Neural progenitor cell (in vitro differentiated cells): ENCODE data around the gene NDUFA13.

Experiments used
- EZH2 ChIP-seq: fragments of 200-600 bp; sonication (generic); IDR thresholded peaks from 2 replicates; pipeline ENCODE4 v1.6.1; 2017; ENCODE audit warnings: antibody characterized with exemption, mild to moderate bottlenecking, moderate library complexity
- EZH2phosphoT487 ChIP-seq: fragments of 200-600 bp; sonication (generic); IDR thresholded peaks from 2 replicates; pipeline ENCODE4 v1.6.1; 2017; ENCODE audit warnings: antibody characterized with exemption
- TF ChIP-seq, protein P1 (sequence below): fragments of 200-600 bp; sonication (generic); IDR thresholded peaks from 2 replicates; pipeline ENCODE4 v1.5.1; 2017; ENCODE audit warnings: antibody characterized with exemption, mild to moderate bottlenecking

DNA sequence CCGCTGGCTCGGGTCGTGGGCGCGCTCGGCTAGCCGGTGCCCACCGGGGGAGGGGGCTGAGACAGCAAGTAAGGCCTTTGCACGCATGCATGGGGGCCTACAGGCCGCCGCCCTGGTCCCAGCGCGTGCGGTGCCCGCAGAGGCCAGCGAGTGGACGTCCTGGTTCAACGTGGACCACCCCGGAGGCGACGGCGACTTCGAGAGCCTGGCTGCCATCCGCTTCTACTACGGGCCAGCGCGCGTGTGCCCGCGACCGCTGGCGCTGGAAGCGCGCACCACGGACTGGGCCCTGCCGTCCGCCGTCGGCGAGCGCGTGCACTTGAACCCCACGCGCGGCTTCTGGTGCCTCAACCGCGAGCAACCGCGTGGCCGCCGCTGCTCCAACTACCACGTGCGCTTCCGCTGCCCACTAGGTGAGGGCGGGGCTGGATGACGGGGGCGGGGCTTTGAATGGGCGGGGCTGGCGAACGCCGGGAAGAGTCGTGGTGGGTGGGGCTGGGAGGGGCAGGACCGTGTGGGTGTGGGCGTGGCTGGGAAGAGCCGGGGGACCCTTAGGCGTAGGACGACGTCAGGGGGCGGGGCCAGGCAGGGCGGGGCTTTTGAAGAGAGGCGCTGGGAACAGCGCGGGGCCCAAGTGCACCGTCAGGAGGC lies 24.2 kb downstream of the NDUFA13 start:
- TF ChIP-seq, protein P1, sequence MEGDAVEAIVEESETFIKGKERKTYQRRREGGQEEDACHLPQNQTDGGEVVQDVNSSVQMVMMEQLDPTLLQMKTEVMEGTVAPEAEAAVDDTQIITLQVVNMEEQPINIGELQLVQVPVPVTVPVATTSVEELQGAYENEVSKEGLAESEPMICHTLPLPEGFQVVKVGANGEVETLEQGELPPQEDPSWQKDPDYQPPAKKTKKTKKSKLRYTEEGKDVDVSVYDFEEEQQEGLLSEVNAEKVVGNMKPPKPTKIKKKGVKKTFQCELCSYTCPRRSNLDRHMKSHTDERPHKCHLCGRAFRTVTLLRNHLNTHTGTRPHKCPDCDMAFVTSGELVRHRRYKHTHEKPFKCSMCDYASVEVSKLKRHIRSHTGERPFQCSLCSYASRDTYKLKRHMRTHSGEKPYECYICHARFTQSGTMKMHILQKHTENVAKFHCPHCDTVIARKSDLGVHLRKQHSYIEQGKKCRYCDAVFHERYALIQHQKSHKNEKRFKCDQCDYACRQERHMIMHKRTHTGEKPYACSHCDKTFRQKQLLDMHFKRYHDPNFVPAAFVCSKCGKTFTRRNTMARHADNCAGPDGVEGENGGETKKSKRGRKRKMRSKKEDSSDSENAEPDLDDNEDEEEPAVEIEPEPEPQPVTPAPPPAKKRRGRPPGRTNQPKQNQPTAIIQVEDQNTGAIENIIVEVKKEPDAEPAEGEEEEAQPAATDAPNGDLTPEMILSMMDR, result no peak
- TF ChIP-seq EZH2, result no peak
- no peak for TF ChIP-seq EZH2phosphoT487
